Activated CD4-positive, alpha-beta T cell treated with anti-CD3 and anti-CD28 coated beads for 4 hours (primary cell): ENCODE data around the gene CITED2.
A peak's percentile ranks its signal among the peaks of the same experiment; 100 is the strongest.
"Not testable (repeated sequence)": the region's sequence is repeated elsewhere in the genome, so short reads cannot be mapped to it uniquely, and the experiment has no call there.

Source experiments
- DNase-seq, 2 donors: peaks; one replicate each; pipeline ENCODE4 v3.0.0-alpha.2; 2020

The CITED2 gene

DNA sequence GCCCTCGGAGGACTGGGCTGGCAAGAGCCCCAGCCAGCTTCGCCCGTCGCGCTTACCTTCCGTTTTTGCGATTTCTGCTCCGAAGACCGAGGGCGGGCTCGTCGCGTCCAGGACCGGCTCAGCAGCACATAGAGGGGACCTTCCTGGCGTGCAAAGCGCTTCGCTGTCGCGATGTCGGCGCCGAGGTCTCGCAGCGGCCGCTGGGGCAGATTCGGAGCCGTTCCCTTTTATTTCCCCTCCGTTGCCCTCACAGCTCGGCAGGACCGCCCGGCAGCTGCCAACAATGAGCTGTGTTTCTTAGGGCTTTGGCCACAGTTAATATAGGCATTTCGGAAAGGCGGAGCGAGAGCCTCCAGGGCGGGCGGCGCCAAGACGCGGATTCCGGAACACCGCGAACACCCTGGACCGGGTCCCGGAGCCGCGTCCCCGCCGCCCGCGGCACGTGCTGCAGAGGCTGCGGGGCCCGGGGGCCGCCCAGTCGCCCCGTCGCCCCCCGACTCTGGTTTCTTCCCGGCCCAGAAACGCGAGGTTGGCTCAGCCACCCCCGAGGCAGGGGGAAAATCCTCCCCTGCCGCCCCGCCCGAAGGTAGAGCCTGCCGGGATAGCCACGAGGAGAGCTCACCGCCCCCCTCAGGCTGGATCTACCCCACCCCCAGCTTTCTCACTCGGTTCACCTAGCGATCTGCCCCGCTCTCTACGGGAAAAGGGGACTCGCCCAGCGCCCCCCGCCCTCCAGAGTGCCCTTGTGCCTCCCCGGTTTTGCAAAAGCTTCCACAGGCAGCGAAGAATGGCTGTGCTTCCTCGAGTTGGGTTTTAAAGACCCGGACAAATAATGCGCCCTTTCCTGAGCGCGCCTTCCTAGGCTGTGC is at the start of gene CITED2:
TSS of gene CITED2 (minus strand) at position 292 of the 869 bp plus-strand sequence. CDS start 704 bp downstream, outside the sequence.
- peak; percentile 89 to 92 for DNase-seq

- DNase-seq: no peak
Observed at GRCh38 chr6:139423037-139423703, 48.7 kb upstream of the CITED2 start.

DNA sequence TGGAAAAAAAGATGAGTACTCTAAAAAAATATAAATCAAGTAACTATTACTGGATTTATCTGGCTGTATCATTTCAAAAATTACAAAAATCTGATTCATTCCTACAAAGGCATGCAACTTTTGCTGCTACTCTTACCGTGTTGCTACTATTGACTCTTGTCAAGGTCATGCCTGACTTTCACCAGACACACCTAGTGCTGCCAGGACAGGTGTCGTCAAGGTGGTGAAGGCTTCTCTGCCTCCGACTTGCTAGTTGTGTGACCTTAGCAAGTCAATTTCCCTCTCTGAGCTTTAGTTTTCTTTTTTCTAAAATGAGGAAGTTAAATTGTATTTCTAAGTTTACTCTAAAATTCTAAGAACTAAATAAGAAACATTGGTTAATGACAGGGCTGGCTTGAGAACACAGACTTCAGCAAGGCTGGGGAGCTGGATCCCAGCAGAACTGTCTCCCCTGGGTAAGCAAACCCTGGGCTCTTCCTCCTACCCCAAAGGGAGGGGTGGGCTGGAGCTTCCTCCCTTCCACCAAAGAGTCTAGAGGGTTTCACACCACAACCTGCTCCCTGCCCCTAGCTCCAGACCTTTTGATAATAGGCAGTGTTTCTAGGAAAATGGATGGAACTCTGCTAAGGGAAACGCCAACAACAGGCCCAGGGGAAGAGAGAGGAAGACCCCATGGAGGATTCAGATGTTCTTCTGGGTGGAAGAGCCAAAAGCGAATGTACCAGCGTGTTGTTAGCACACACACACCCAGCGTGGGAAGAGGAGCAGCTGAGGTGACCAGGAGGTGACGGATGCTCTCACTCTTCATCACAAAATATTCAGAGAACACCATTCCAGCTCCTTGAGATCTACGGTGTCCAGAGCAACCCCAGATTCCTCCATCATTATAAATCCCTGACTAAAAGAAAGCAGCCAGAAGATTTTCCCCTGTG is 47.9 kb upstream of the CITED2 start:
- no peak for DNase-seq

GRCh38 chr6:139418481-139419132 is 44.2 kb upstream of the CITED2 start:
- DNase-seq: no peak

GRCh38 chr6:139416146-139416545 is 41.7 kb upstream of the CITED2 start:
- no peak for DNase-seq

- no peak for DNase-seq
Observed at GRCh38 chr6:139415365-139415764, 40.9 kb upstream of the CITED2 start.

DNA sequence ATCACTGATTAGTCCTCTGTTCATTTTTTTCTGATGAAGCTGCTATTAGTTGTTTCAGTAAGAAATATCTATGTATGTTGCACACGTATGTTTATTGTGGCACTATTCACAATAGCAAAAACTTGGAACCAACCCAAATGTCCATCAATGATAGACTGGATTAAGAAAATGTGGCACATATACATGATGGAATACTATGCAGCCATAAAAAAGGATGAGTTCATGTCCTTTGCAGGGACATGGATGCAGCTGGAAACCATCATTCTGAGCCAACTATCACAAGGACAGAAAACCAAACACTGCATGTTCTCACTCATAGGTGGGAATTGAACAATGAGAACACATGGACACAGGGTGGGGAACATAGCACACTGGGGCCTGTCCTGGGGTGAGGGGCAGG is 37.7 kb upstream of the CITED2 start:
- not testable (repeated sequence) for DNase-seq

- DNase-seq: no peak
Observed at GRCh38 chr6:139409026-139409425, 34.6 kb upstream of the CITED2 start.

DNA sequence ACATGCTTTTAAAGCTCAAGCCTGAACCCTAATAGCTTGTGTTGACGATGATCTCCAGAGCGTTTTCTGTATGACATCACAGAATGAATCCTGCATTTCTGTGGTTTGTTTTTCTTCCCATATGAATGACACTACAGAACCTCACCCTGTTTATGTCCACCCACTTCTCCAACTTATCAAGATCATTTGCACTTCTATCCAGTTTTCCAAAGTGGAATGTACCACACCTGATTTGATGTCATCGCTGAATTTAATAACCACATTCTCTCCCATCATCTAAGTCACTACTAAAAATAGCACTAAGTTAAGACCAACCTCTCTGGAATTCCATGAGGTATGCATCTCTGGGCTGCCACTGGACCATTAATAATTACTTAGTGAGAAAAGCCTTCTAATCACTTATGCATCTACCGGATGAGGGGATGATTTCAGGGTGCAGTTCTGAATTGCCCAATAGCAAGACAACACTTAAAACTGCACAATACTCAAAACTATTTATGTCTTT is 33.3 kb upstream of the CITED2 start:
- DNase-seq: no peak

GRCh38 chr6:139406577-139407343 is 32.3 kb upstream of the CITED2 start:
- no peak for DNase-seq

- DNase-seq: no peak
Observed at GRCh38 chr6:139402876-139403386, 28.5 kb upstream of the CITED2 start.

DNA sequence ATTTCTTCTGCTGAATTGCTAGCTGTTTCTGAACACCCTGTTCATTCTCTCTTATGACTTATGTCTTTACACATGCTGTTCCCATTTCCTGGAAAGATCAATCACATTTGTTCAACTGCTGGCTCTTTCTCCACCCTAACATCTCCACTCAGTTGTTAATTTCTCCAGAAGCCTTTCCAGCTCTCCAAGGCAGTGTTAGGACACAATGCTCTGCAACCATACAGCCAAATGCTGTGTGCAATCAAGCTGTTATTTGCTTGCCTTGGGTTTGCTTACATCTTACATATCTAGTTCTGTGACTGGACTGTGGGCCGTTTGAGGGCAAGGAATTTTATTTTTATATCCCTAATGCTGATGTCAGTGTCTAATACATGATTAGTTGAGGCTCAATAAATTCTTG is 24.2 kb upstream of the CITED2 start:
- no peak for DNase-seq

DNA sequence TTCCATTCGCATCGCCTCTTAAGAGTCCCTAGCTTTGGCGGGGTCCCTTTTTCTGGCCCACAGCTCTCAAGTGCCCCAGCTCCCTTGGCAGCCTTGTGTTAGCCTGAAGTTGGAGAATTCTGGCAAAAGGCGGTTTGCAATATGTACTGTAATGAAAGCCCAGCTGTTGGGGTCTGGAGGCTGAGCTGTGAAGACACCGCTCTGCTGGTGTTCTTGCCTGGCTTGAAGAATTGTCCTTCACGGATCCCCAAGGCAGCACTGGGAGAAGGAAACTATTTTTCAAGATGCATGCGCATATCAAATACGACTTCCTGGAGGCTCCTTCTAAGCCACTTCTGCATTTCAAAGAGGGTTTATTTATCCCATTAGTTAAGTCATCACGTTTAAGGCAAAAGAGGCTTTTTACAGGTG is 21.4 kb upstream of the CITED2 start:
- DNase-seq: no peak

DNA sequence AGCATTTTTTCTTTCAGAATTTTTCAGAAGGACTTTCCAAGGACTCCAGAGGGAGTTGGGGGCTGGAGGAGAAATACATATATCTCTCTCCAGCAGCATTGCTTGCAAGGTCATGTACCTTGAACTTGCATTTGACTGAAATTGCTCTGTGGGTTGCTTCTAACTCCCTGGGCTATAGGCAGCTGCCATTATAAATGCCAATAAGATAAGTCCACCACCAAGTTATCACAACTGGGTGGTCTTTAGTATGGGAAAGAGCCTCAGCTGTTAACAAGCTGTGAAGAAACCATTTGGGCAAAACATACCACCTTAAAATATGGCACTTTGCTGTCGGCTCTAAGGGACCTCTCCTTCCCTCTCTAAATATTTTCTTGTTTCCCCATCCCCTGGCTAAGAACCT is 20.9 kb upstream of the CITED2 start:
- no peak for DNase-seq

- no peak for DNase-seq
Observed at GRCh38 chr6:139394027-139394649, 19.7 kb upstream of the CITED2 start.

DNA sequence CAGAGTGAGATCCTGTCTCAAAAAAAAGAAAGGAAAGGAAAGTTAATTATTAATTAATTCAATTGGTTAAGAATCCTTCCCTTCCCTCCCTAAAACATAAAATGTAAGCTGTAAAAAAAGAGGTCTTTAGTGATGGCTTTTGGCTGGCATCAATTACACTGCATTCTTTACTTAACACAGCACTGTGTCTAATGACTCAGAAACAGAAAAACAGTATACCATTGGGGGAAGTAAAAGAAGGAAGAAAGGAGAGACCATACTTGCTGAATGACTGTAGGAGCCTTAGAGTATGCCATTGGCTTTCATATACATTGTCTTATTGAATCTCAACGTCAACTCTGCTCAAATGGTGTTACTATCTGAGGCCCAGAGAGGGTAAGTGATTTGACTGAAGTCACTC is 18.3 kb upstream of the CITED2 start:
- no peak for DNase-seq

DNA sequence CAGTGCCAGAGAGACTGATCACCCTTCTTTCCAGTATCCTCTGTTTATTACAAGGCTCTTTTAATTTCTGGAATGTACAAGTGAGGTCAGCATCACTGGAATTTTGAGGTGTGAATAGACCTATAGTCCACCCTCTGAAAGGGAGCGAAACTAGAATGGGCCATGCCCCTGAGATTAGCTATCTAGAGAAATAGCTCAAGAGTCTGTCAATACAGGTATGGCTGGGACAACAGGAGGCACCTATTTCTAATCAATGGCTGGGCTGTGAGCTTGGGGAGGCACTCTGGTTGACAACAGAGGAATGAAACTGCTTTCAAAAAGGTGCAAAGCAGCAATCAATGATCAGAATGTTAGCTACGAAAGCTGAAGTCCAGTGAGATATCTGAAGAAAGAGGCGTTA is 17.3 kb upstream of the CITED2 start:
- no peak for DNase-seq

DNA sequence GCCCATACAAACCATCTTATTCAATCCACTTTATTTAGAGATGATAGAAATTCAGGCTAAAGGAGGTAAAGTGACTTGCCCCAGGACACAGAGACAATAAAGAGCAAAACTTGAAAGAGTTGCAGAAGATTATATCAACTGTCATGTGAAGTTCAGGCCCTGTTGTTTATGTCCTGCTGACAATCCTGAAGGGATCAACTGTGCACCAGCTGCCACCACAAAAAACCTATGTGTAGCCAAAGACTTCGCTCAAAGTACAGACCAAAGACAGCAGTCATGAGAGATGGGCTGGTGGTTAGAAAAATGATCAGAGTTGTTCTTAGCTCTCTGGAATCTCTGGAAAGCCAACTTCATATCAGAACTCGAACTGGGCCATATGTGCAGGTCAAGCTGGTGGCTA is 16.0 kb upstream of the CITED2 start:
- no peak for DNase-seq

GRCh38 chr6:139388384-139388783 is 13.9 kb upstream of the CITED2 start:
- no peak for DNase-seq

DNA sequence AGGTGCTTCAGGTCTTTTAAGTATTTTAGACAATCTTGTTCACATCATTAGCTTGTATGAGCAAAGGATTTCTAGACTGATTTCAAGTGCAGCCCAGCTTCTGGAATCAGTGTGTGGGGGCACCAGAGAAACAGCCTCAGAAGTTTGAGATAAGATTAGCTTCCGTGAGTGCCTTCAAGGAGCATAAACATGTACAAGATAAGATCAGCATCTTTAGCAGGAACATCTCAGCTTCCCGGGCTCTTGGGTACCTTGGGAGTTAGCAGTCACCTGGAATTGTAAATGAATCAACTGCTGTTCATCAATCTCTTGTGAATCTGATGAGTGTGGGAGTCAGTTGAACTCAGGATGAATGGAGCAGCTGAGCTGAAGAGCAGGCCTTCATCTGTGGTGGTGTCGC is 12.0 kb upstream of the CITED2 start:
- DNase-seq: no peak
